CD4-positive, alpha-beta T cell treated with Interferon alpha-2 for 1 hour (primary cell): Measurements from ENCODE around the gene HOXB5.

Experiments used
- DNase-seq, 2 donors: peaks; one replicate each; pipeline ENCODE4 v3.0.0-alpha.2; 2020 to 2022

The HOXB5 gene

GRCh38 chr17:48589060-48589830, 4.3 kb downstream of the HOXB5 start:
- DNase-seq = no peak

- no peak for DNase-seq
Measured at GRCh38 chr17:48588528-48588927, 5.1 kb downstream of the HOXB5 start.

GRCh38 chr17:48588074-48588415, 5.5 kb downstream of the HOXB5 start:
- DNase-seq = no peak

- no peak for DNase-seq
Measured at GRCh38 chr17:48587276-48588073, 6.1 kb downstream of the HOXB5 start.

GRCh38 chr17:48586355-48587258, 7.0 kb downstream of the HOXB5 start:
- peak in 1 of 2 donors; percentile 36 for DNase-seq

- no peak for DNase-seq
Measured at GRCh38 chr17:48584223-48584741, 9.3 kb downstream of the HOXB5 start.

- no peak for DNase-seq
Measured at GRCh38 chr17:48583708-48584222, 9.8 kb downstream of the HOXB5 start.

- no peak for DNase-seq
Measured at GRCh38 chr17:48582750-48583069, 10.9 kb downstream of the HOXB5 start.

- DNase-seq = no peak
Measured at GRCh38 chr17:48579760-48580554, 13.6 kb downstream of the HOXB5 start.

- no peak for DNase-seq
Measured at GRCh38 chr17:48579471-48579759, 14.2 kb downstream of the HOXB5 start.

- no peak for DNase-seq
Measured at GRCh38 chr17:48578616-48579470, 14.7 kb downstream of the HOXB5 start.

- peak; percentile 47 to 78 for DNase-seq
Measured at GRCh38 chr17:48577946-48578615, 15.5 kb downstream of the HOXB5 start, which contains the start of gene HOXB4. Gene HOXB4, minus strand, starts transcription at chr17:48578350. Its CDS starts 31 bp downstream, at chr17:48578319.

- no peak for DNase-seq
Measured at GRCh38 chr17:48577330-48577945, 16.1 kb downstream of the HOXB5 start.

GRCh38 chr17:48576479-48577309, 16.9 kb downstream of the HOXB5 start:
- DNase-seq = no peak

- no peak for DNase-seq
Measured at GRCh38 chr17:48575673-48576478, 17.7 kb downstream of the HOXB5 start.

GRCh38 chr17:48575066-48575582, 18.5 kb downstream of the HOXB5 start:
- no peak for DNase-seq

GRCh38 chr17:48574505-48575065, 19.0 kb downstream of the HOXB5 start:
- DNase-seq = no peak
